SK-N-SH treated with all-trans-retinoic acid at 6 μM for 48 hours (cell line): ENCODE results near the gene BOK.

ENCODE experiments used
- ATAC-seq: fragments of 200-7000 bp; cut with Tn5 transposase; 3 replicates; pipeline ENCODE4 v1.9.1; 2020; ENCODE audit warnings: mild to moderate bottlenecking, moderate library complexity
- ARNTL ChIP-seq: fragments of 450-650 bp; formaldehyde crosslinking; IDR thresholded peaks from 2 replicates; pipeline ENCODE4 v1.5.0; 2020; ENCODE audit warnings: low read depth, mild to moderate bottlenecking, moderate library complexity, borderline replicate concordance
- BACH2 ChIP-seq: fragments of 250-450 bp; sonication (Bioruptor Pico); IDR thresholded peaks from 2 replicates; pipeline ENCODE4 v1.9.0; 2021; ENCODE audit warnings: mild to moderate bottlenecking, borderline replicate concordance
- CREB5 ChIP-seq: fragments of 250-450 bp; sonication (Bioruptor Pico); IDR thresholded peaks from 2 replicates; pipeline ENCODE4 v1.5.1; 2020; ENCODE audit warnings: low read depth, mild to moderate bottlenecking, moderate library complexity
- CSDC2 ChIP-seq: fragments of 250-450 bp; sonication (Bioruptor Pico); IDR thresholded peaks from 2 replicates; pipeline ENCODE4 v1.5.0; 2020; ENCODE audit warnings: mild to moderate bottlenecking, moderate library complexity
- CSRNP3 ChIP-seq: fragments of 250-450 bp; sonication (Bioruptor Pico); IDR thresholded peaks from 2 replicates; pipeline ENCODE4 v1.5.1; 2021; ENCODE audit warnings: mild to moderate bottlenecking, moderate library complexity
- GLIS3 ChIP-seq: fragments of 250-450 bp; sonication (Bioruptor Pico); IDR thresholded peaks from 2 replicates; pipeline ENCODE4 v1.5.0; 2020; ENCODE audit warnings: mild to moderate bottlenecking, moderate library complexity
- ISL1 ChIP-seq: fragments of 250-450 bp; sonication (Bioruptor Pico); IDR thresholded peaks from 2 replicates; pipeline ENCODE4 v2.1.2; 2022; ENCODE audit warnings: mild to moderate bottlenecking, moderate library complexity
- PATZ1 ChIP-seq: fragments of 250-450 bp; sonication (Bioruptor Pico); IDR thresholded peaks from 2 replicates; pipeline ENCODE4 v1.8.0; 2020; ENCODE audit warnings: mild to moderate bottlenecking, moderate library complexity, borderline replicate concordance
- POU6F1 ChIP-seq: fragments of 250-450 bp; sonication (Bioruptor Pico); IDR thresholded peaks from 2 replicates; pipeline ENCODE4 v1.8.0; 2021; ENCODE audit warnings: low read depth, mild to moderate bottlenecking, moderate library complexity, borderline replicate concordance
- SNAI2 ChIP-seq: fragments of 250-450 bp; sonication (Bioruptor Pico); IDR thresholded peaks from 2 replicates; pipeline ENCODE4 v1.5.0; 2020; ENCODE audit warnings: mild to moderate bottlenecking, moderate library complexity
- TOX ChIP-seq: fragments of 250-450 bp; sonication (Bioruptor Pico); IDR thresholded peaks from 2 replicates; pipeline ENCODE4 v1.8.0; 2021; ENCODE audit warnings: mild to moderate bottlenecking, moderate library complexity, borderline replicate concordance
- TSHZ2 ChIP-seq: fragments of 250-450 bp; sonication (Bioruptor Pico); IDR thresholded peaks from 2 replicates; pipeline ENCODE4 v1.5.0; 2020; ENCODE audit warnings: mild to moderate bottlenecking, moderate library complexity
- ZC3H10 ChIP-seq: fragments of 250-450 bp; sonication (Bioruptor Pico); IDR thresholded peaks from 2 replicates; pipeline ENCODE4 v1.5.1; 2021; ENCODE audit warnings: mild to moderate bottlenecking, moderate library complexity
- ZFP3 ChIP-seq: fragments of 250-450 bp; sonication (Bioruptor Pico); IDR thresholded peaks from 2 replicates; pipeline ENCODE4 v1.5.0; 2020; ENCODE audit warnings: mild to moderate bottlenecking, moderate library complexity
- ZFP30 ChIP-seq: fragments of 450-650 bp; formaldehyde crosslinking; IDR thresholded peaks from 2 replicates; pipeline ENCODE4 v1.5.0; 2022; ENCODE audit warnings: mild to moderate bottlenecking, moderate library complexity
- ZNF70 ChIP-seq: fragments of 450-650 bp; formaldehyde crosslinking; IDR thresholded peaks from 2 replicates; pipeline ENCODE4 v1.5.0; 2020; ENCODE audit warnings: mild to moderate bottlenecking, moderate library complexity
- ZNF8 ChIP-seq: fragments of 450-650 bp; formaldehyde crosslinking; IDR thresholded peaks from 2 replicates; pipeline ENCODE4 v1.5.0; 2020; ENCODE audit warnings: mild to moderate bottlenecking, moderate library complexity

The BOK gene

GRCh38 chr2:241612156-241613016 is 53.8 kb downstream of the BOK start:
- no peak for ATAC-seq
- TF ChIP-seq CSRNP3 (CRISPR knock-in tag) (no peak), ZFP30 (no peak), ZNF70 (no peak), TSHZ2 (CRISPR knock-in tag) (no peak), SNAI2 (no peak), CSDC2 (CRISPR knock-in tag) (no peak), ZC3H10 (no peak), POU6F1 (CRISPR knock-in tag) (no peak), ZNF8 (no peak), ZFP3 (CRISPR knock-in tag) (no peak), PATZ1 (CRISPR knock-in tag) (no peak), BACH2 (CRISPR knock-in tag) (no peak), GLIS3 (CRISPR knock-in tag) (no peak), ARNTL (CRISPR knock-in tag) (no peak), TOX (CRISPR knock-in tag) (no peak), CREB5 (CRISPR knock-in tag) (no peak)

GRCh38 chr2:241613017-241613780 is 54.7 kb downstream of the BOK start:
- ATAC-seq: no peak
- no peak for TF ChIP-seq TSHZ2 (CRISPR knock-in tag)
- no peak for TF ChIP-seq BACH2 (CRISPR knock-in tag)
- TF ChIP-seq SNAI2: no peak
- no peak for TF ChIP-seq ISL1 (CRISPR knock-in tag)
